HG02885 (cell line): ENCODE measurements around the gene TSHZ3.

Experiments
- ATAC-seq: cut with Tn5 transposase; IDR thresholded peaks from one replicate; pipeline ENCODE4 v1.9.1; 2021; ENCODE audit warnings: mild to moderate bottlenecking; ENCODE audit not compliant: unreplicated experiment, poor library complexity

Gene TSHZ3

DNA sequence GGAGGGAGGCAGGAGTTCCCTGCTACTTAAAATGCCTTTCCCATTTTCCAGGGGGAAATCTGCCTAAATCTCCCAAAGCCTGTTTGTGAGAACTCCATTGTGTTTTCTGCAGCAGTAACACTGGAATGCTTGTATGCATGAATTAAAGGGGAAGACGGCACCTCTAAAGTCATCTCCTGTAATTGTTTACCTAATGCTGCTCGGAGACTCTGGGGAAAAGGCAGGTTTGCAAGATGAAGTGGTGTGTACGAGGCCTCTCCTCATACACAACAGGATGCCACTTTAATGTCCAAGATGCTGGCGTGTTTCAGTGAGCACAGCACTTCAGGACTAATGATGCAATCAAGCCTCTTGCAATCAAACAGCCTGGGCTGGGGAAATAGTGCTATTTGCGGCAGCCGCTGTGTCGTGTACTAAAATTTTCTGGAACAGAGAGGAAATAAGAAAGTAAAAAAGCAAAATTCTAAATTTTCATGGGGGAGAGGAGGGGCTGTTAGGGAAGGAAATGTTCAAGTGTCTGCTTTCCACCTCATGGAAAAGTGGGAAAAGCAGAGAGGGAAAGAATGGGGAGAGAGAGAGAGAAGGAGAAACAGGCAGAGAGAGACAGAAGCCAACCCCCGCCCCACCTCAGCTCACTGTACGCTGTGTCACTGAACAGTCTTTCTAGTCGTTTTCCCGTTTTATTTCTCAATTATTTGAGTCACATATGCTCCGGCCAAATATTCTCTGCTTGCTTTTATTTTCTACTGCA, 32.9 kb downstream of the TSHZ3 start:
- no peak for ATAC-seq

DNA sequence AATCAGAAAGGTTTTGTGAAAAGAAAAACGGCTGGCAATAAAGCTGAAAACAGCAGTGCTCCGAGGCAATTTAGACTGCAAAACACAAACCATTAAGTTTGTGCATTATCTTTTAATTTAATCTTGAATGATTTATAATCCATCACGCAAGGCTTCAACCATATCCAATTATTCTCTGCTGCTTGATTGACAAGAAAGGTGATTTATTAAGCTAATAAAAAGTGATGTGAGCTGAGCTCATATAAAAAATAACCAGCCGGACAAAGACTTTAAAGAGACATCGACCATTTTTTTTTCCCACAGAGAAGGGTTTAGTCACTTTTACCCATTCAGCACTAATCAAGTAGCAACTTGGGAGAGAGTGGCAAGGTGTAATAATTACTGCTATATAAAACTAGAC, 33.6 kb downstream of the TSHZ3 start:
- ATAC-seq, result no peak

DNA sequence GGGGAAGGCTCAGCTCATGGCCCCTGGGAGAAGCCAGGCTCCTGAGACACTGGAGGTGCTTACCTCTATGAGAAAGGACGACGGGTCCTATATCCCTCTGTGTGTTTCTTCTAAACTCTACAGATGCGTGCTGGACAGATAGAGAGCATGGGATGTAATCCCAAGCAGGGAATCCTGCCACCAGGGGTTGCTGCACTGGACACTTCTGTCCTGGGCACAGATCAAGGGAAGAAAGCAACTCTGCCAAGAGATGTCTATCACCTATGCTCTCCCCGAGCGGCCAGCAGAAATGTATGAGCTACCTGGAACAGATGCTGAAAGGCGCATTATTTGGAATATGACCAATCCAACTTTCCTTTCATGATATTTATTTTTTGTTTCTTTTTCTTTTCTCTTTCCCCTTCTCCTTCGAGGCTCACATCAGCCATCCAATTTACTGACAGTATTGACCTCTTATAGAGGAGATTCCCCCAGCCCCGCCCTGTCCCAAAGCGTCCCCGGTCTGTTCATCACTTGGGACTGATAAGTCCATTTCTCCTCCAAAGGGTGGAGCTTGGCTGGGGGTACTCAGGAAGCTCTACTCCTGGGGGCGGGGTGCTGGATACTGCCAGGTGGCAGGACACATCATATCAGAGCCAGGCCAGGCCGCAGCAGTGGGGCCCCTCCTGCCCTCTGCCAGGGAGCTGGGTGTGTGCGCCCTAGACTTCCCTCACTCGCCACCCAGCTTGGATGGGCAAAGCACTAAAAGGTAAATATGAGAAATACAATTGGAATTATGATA, 34.2 kb downstream of the TSHZ3 start:
- no peak for ATAC-seq

DNA sequence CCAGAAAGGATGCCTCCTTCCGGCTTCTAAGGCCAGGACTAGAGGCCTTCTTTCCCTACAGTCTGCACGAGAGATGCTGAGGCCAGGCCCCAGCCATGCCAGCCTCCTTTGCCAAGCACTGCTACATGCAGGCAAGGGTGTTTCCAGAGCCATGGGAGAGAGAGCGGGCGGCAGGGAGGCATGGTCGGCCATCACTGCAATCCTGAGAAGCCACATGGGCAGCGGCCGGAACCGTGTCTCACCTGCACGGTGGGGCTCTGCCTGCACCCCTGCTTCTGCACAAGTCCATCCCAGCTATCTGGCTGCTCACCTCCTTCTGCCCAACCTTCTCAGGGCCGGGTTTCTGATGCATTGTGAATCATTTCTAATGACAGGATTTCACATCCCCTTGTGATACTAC, 35.1 kb downstream of the TSHZ3 start:
- ATAC-seq, result no peak

DNA sequence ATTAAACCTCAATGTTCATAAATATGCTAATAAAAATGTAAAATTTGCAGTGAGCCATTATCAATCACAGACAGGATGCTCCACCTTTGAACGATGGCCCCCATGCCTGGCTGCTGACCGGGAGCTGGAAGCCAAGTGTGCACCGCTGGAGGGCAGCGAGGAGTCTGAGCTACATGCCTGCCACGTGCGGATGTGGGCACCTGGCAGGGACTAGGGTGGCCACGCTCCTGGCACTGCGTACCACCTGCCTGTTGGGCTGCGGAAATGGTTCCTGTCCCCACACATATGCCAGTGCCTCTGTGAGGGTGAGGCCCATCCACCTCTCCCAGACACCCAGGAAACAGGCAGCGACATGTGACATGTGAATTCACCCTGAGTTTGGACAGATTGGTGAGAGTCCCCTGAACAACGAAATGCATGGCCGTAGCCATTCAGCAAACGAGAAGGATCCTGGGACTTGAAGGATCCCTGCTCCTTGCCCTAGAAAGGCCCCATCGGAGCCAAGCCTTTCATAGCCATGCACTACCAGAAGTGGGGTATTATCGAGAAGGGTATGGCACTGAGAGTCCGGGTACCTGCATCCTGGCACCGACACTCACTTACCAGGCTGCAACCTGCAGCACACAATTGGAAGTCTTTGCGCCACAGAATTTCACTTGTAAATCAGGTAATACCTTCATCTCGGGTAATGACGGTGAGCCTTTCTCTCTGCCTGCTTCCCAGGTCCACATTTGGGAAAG, 35.8 kb downstream of the TSHZ3 start:
- ATAC-seq, result no peak

DNA sequence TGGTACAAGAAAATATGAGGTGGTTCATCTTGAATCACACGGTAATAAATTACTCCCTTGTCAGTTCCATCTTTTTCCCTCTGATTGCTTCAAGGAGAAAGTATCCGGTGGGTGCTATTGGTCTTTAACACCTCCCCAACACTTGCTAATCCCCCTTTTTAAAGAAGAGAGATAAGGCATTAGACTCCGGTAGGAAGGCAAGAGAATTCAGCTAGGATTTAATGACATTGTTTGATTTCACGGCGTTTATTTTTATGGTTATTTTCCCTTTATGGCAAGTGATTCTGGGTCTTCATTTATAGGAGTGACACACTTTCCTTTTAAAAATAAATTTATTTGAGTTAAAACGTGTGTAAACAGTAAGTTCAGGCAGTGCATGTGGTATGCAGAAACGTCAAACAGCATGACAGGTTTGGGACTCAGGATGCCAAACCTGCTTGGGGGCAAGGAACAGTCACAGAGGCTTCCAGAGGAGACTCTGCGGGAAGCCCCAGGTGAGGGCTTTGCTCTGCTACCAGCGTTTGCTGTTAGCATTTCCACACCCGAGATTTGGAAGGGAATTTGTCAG, 36.5 kb downstream of the TSHZ3 start:
- ATAC-seq, result no peak

DNA sequence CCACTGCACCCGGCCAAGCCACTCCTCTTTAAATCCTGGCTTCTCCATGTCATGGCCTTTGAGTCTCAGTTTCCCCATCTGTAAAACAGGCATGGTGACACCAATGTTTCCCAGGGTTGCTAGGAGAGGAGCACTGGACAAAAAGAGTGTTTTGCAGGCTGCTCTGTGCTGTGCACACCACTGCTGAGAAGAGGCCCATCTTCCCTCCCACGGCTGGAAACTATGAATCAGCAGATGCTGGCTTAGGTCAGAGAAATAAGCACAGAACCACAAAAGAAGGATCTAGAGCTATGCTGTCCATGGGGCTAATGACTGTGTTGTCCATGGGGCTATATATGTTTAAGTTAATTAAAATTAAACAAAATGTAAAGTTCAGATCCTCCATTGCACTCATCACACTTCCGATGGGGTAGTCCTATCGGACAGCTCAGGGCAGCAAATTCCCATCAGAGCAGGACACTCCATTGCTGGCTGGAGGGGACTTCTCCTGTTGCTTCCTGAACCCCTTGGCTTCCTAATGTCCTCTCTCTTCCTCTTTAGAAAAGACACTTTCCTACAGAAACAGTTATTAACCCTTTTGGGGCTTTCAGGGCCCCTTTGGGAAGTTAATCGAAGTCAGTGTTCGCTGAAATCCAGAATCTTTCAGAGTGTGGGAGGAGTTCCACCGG, 37.1 kb downstream of the TSHZ3 start:
- ATAC-seq, result no peak

DNA sequence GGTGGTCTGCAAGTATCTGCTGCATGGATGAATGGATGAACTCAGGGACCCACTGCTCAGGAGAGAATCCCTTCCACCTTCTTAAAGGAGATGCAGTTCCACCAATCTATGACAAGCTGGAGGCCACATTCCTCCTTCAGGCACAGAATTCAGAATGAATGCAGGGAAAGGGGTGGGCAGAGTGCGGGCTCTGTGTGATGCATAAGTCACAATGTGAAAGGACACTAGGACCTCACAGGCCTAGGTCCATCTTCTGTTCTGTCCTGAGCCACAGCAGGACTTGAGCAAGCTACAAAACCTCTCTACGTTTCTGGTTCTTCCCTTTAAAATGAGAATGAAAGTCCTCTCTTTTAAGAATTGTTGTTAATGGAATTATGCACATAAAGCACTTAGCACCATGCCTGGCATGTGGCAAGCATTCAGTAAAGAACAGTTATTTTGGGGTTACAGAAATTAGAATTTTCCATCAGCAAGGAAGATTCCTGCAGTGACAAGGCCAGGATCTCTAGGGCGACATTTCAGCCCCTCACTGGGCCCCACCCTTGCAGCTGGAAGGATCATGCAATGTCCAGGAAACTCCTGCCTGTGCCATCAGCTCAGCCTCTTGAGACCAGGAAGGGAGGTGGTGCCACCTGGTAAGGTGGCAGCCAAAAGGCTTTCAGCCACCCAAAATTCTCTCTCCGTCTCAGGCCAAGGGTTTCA, 38.7 kb downstream of the TSHZ3 start:
- ATAC-seq, result no peak

DNA sequence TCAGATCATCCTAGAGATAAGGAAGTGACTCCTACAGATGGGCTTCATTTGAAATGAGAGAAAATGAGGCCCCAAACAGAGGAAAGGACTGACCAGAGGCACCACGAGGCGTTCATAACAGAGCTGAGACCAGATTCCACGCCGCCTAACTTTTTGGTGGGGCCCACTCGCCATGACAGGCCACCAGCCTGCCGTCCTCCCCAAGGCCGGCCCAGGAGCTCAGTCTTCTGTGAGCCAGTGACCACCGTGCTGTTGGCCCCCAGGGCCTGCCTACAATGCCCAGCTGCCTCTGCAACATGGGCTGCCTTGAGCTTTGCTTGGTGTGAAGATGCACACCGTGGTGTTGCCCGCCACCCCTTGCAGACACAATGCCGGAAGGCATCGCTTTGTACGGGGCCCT, 40.5 kb downstream of the TSHZ3 start:
- ATAC-seq, result no peak

DNA sequence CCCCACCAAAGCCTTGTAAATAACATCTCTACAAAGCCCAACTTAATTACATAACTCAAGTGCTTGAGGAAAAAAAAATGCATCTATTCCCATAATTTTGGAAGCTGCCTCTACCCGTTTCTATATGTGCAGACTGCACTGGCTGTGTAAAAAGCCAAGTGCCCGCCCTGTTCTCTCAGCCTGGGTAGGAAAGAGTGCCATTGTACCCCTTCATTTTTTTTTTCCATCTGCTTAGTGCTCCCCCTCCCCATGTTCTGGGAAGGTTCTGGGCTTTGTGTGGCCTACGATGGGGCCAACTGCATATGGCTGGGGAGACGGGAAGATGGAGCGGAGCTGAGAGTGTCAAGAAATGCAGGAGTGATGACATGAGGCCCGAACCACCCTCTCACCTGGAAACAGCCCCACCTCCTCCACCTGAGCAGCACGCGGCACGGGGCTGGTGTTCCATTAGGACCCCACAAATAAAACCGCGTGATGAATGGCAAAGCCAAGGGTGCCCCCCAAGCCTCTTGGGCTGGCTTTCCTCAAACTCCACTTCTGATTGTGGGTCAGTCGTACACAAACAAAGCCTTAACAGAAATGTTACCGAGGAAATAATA, 42.1 kb downstream of the TSHZ3 start:
- ATAC-seq, result no peak

DNA sequence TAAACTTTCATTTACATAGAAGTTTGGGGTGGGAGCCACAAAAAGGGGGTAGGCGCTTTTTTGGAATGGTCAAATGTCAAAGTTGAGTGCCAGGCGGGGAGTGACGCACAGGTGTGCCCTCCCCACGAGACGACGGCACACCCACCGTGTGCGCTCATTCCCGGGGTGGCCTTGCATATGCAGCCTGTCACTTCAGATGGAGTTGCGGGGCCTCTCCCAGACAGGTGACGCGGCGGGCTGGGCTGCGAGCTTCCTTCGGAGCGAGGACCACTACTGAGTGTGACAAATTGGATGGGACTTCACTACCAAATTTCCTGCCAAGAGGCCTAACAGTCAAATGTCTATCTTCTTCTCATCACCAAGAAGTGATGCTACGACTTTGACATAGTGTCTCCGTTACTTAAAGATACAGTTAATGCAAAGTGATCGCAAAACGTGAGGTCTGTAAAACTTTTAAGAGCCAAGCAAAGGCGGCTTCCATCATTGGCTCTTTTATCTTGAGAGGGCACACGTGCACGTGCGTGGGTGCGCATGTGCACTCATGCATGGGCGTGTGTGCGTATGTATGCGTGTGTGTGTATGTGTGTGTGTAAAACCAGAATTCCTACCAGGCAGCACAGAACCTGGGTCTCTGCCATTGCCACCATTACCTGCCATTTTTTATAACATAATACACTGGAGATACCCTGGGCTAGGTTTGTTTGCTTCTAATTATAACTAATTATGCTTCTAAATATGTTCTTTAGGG, 43.1 kb downstream of the TSHZ3 start:
- ATAC-seq, result no peak

DNA sequence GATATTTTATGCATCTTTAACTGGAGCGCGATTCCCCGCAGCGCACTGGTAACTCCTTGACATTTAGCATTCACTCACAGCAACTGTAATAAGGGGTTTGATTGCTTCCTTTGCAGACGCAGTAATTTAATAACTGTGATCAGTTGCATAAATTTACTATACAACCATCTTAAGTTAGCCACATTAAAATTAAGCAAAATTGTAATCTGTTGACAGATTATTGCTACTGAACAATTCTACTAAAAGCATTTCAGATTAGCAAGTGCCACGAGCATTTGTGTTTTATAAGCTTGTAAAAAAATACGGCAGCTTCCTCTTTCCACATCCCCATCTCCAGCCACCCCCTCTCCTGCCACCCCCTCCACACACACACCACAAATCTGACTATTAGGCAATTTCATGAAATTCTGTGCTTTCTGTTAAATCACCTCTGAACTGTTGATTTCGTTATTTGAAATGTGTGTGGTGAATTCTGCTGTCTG, 44.4 kb downstream of the TSHZ3 start:
- ATAC-seq, result no peak

DNA sequence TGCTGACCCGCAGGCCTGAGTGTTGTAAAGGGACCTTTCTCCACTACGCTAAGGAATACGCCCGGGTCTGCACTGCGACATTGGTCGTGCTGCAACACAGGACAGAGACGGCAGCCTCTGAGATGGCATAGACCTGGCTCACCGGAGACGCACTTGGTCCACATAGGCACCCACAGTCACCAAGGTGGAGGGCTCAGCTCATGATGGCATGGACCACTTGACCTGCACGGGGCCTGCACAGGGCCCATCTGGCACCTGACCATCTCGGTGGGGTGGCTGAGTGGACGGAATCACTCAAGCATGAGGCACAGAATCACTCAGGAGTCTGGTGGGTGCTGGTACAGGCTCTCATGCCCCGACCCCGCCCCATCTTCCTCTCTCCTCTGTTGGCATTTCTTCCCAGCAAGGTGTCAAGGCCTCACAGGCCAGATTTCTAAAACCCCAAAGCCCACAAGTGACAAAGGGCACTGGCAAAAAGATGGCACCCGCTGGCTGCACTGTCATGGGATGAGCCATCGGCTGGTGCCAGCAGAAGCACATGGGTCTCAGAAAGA, 45.9 kb downstream of the TSHZ3 start:
- no peak for ATAC-seq

DNA sequence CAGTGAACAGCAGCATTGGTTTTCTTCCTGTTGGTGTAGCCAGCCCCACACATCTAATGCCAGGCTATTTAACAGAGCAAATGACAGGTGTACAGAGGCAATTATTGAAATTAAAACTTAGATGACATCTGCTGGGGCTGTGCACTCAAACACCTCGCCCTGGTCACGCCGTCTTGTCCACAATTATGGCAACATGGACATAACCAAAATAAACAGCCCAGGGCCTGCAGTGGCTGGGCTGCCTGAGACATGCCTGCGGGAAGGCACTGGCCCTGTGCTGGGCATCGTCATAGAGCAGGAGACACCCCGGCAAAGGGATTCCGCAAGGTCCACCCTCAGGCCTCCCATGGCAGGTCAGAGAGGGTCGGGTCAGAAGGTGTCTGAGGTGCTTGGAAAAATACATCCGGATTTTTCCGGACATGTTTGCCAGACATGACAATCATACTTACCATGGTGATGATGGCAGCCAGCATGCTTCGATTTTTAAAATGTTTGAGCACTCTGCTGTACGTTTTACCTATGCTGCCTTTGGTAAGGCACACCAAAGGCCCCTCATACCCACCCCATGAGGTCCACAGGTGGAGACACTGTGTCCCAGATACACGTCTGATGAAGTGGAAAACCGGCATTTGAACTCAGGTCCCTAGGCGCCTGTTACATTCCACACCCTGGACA, 47.8 kb downstream of the TSHZ3 start:
- ATAC-seq, result no peak

DNA sequence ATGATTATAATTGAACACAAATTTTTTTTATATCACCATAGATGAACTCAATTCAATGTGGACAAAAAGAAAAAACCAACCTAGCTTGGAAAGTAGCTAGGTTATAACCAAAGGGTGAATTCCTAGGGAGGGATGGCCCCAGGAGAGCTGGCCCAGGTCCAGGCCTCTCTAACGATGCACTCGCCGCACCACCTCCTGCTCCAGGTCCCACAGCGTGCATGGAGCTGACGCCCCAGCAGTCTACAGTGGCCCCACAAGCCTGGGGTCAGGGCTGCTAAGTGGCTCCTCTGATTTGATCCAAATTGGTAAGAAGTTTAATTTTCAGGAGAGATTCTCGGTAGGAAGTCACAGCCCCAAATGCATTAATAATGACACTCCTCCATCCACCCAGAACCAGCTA, 48.8 kb downstream of the TSHZ3 start:
- ATAC-seq, result no peak

DNA sequence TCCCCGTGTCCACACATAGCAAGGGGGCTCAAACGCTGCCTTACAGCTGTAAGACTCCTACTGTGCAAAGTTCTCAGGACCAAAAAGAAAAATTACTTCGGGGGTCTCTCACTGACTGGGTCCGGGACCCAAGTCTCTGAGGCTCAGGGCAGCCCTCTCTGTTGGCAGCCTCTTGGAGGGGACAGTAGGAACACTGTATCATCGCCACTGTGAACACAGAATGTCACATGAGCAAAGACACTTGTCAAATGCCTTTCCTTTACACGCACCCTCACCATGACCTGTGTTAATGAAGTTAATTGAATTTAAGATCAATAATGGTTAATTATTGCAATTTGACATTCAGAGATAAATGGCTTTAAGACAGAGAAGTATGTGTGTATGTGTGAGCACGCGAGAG, 49.6 kb downstream of the TSHZ3 start:
- ATAC-seq, result no peak

DNA sequence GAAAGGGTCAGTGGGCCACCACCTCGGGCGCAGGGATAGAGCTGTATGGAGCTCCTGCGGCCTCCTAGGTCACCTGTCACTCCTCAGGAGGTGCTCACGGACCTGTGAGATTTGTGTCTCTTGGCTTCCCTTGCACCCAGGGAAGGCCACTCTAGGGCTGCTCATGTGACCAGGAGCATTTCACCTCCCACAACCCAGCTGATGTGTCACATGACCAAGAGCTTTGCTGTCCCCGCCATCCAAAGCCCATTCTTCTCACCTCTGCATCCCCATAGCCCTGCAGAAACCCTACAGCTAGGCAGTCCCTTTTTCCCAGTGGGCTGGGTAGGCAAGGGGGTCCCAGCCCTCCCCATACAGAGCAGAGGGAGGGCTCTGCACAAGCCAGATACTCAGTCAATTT, 51.2 kb downstream of the TSHZ3 start:
- ATAC-seq, result no peak
